ENCODE results near the gene CNST.
"Not testable (repeated sequence)": the region's sequence is repeated elsewhere in the genome, so short reads cannot be mapped to it uniquely, and the experiment has no call there.

Gene CNST

DNA sequence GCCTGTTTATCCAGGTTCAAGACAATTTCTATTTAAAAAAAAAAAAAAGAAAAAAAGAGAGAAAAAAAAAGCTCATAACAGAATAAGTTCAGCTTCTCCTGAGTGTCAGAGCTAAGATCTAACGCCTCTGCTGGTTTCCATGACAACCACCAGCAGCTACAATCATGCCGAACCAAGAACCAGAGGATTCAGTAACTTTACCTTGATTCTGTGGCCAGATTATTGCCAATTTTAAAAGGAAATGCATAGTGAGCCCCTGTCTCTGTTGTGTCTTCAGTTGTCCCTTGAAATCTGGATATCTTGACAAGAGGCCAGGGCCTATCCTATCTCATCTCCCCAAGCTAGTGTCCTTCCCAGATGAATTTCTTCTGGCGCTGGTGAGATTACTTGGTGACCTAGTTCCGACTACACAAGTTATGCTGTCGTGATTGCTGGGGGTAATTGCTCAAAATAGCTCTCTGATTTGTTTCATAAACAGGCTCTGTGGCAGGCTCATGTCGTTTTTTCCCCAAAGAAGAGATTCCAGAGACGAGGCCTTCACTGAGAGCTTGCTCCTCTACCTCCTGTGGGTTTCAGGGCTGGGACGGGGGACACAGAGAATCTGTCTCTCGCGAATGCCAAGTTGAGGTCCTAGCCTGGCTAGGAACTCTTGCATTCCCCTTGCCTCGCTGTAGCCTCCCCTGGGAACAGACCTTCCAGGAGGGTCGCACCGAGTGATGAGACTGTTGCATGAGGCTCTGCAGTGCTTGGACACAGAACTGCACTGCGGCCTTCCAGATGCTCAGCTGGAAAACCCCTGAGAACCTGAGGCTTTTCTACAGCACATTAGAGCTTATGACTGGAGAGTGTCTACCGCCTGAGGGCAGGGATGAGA, 125.6 kb downstream of the CNST start:
- TF ChIP-seq, protein P1, sequence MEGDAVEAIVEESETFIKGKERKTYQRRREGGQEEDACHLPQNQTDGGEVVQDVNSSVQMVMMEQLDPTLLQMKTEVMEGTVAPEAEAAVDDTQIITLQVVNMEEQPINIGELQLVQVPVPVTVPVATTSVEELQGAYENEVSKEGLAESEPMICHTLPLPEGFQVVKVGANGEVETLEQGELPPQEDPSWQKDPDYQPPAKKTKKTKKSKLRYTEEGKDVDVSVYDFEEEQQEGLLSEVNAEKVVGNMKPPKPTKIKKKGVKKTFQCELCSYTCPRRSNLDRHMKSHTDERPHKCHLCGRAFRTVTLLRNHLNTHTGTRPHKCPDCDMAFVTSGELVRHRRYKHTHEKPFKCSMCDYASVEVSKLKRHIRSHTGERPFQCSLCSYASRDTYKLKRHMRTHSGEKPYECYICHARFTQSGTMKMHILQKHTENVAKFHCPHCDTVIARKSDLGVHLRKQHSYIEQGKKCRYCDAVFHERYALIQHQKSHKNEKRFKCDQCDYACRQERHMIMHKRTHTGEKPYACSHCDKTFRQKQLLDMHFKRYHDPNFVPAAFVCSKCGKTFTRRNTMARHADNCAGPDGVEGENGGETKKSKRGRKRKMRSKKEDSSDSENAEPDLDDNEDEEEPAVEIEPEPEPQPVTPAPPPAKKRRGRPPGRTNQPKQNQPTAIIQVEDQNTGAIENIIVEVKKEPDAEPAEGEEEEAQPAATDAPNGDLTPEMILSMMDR (IDR thresholded peaks at IDR 0.05; ENCODE audit: control insufficient read depth, insufficient read depth, low read depth, low read length, missing control alignments) = no peak
- H3K4me3 ChIP-seq (ENCODE audit: control insufficient read depth, low read depth, low read length) = no peak overlapping the region
- DNase-seq (ENCODE audit: low read depth) = no peak

DNA sequence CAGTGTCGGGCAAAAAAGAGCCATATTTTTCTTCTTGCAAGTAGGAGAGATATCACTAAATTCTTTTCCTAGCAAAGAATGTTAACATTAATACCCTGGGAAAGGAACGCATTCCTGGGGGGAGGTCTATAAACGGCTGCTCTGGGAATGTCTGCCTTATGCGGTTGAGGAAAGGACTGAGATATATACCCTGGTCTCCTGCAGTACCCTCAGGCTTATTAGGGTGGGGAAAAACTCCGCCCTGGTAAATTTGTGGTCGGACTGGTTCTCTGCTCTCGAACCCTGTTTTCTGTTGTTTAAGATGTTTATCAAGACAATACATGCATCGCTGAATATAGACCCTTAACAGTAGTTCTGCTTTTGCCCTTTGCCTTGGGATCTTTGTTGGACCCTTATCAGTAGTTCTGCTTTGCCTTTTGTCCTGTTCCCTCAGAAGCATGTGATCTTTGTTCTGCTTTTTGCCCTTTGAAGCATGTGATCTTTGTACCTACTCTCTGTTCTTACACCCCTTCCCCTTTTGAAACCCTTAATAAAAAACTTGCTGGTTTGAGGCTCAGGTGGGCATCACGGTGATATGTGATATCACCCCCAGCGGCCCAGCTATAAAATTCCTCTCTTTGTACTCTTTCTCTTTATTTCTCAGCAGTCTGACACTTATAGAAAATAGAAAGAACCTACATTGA, 128.1 kb downstream of the CNST start:
- not testable (repeated sequence) for DNase-seq (ENCODE audit: low read depth); H3K4me3 ChIP-seq (ENCODE audit: control insufficient read depth, low read depth, low read length)

DNA sequence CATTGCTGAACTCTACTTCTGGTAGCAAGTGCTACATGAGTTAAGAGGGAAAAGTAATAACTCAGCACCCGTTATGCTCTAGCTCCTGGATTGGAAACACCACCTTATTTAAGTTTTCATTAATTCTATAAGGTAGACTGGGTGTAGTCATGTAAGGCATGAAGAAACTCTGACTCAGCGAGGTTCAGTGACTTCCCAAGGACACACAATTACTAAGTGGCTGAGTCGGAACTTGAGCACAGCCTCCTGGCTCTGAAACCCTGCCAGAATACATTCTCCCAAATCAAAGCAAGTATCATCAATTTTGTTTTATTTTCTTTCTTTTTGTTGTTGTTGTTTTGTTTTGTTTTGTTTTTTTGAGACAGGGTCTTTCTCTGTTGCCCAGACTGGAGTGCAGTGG, 128.9 kb downstream of the CNST start:
- TF ChIP-seq, protein P1 (IDR thresholded peaks at IDR 0.05; ENCODE audit: control insufficient read depth, insufficient read depth, low read depth, low read length, missing control alignments) = no peak
- no peak for DNase-seq (ENCODE audit: low read depth)
- H3K4me3 ChIP-seq (ENCODE audit: control insufficient read depth, low read depth, low read length) = no peak overlapping the region

DNA sequence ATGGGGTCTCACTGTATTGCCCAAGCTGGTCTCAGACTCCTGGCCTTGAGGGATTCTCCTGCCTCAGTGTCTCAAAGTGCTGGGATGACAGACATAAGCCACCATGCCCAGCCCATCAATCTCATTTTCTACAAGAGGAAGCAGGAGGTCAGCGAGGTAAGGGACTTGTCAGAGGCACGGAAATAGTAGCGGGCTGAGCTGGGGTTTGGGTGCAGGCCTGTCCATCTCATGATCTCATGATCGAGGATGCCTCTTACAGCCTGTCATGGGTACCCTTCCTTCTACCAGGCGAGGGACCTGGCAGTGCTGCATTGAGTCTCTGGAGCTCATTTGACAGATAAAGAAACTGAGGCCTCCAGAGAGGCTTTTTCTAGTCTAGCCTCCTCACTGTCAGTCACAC, 129.4 kb downstream of the CNST start:
- no peak for DNase-seq (ENCODE audit: low read depth)
- TF ChIP-seq, protein P1 (IDR thresholded peaks at IDR 0.05; ENCODE audit: control insufficient read depth, insufficient read depth, low read depth, low read length, missing control alignments) = no peak
- H3K4me3 ChIP-seq (ENCODE audit: control insufficient read depth, low read depth, low read length) = no peak overlapping the region

DNA sequence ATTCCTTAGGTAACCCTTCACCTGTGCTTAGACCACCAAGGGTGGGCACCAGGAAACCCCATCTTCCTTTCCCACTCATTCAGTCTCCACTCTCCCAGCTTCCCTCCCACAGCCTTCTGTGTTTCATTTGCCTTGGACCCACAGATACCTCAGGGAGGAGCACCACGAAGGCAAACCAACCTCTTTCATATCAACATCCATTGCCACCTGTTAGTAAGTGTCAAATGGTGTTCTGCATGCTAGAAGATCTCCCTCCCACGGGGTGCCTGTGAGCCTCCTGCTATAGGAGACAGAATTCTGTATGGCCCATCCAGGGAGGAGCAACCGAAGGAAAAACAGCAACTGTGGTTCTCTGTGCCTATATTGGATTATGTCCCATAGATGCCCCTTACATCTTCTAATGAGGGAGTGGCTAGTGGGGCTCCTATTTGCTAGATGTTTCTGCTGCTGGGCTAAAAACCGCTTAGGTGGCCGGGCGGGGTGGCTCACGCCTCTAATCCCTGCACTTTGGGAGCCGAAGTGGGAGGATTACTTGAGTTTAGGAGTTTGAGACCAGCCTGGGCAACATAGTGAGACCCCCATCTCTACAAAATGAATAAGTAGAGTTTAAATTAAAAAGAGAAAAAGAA, 132.3 kb downstream of the CNST start:
- H3K4me3 ChIP-seq (ENCODE audit: control insufficient read depth, low read depth, low read length) = peak overlapping the region; percentile 16
- no peak for DNase-seq (ENCODE audit: low read depth)
- TF ChIP-seq, protein P1 (IDR thresholded peaks at IDR 0.05; ENCODE audit: control insufficient read depth, insufficient read depth, low read depth, low read length, missing control alignments) = no peak

DNA sequence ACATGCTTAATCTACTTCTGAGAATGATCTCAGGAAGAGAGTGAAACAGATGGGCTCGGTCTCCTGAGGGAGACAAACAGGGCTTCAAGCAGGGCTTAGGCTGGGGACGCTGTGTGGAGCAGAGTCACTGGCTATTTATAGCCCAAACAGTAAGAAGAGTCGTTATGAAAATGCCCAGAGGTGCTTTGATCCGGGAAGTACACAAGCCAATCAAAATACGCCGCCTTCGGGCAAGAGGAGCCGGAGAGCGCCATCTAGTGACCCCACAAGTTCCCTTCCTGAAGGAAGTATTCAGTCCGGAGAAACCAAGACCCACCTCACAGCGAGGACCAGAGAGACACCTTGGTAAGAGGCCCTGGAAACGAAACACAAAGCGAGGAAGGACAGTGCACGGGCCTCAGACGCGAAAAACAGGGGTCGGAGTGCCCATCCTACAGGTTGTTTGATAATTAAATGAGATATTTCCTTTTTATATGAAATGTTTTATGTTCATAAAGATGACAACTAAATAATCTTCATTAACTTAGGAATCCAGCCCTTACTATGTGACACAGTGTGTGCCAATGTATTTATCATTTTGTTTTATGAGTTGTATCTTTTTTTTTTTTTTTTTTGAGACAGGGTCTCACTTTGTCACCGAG, 133.0 kb downstream of the CNST start:
- peak overlapping the region; percentile 16 for H3K4me3 ChIP-seq (ENCODE audit: control insufficient read depth, low read depth, low read length)
- peak; percentile 92 for DNase-seq (ENCODE audit: low read depth)

More for the DNA sequence above, 133.0 kb downstream of the CNST start:
- TF ChIP-seq, protein P1 (IDR thresholded peaks at IDR 0.05; ENCODE audit: control insufficient read depth, insufficient read depth, low read depth, low read length, missing control alignments) = peak; percentile 90
